GM12878 (cell line): ENCODE results near the gene RSPO4. TPM values are rescaled to one million over a fixed set of nuclear protein-coding genes. Genes with fewer than 3 reads are reported as not detected.

ENCODE experiments used
- ATAC-seq: fragments of 200-7000 bp; cut with Tn5 transposase; 3 replicates; pipeline ENCODE4 v1.9.1; 2020; ENCODE audit warnings: mild to moderate bottlenecking, moderate library complexity
- Bru-seq: library from RNA; stranded (reverse); fragments of 400-500 nt; gene quantifications from one replicate; lab custom pipeline; 2021; lab: Mats Ljungman, UMichigan
- BruChase-seq, 2 experiments: library from RNA; stranded (reverse); fragments of 400-500 nt; gene quantifications; one replicate each; lab custom pipeline; 2021; lab: Mats Ljungman, UMichigan
- BruUV-seq: library from RNA; stranded (reverse); fragments of 400-500 nt; replicated peaks from 2 replicates; lab custom pipeline; 2021; lab: Mats Ljungman, UMichigan
- CTCF ChIA-PET: fragments of 300-600 bp; sonication (Branson Sonifier 250); formaldehyde crosslinking; extraction: SDS; loops from one replicate; lab custom pipeline; 2021; ENCODE audit warnings: inconsistent platforms; lab: Yijun Ruan, JAX
- POLR2A ChIA-PET: fragments of 350-600 bp; formaldehyde crosslinking; extraction: SDS; loops from one replicate; lab custom pipeline; 2021; ENCODE audit warnings: inconsistent platforms; lab: Charles Lee
- RAD21 ChIA-PET: fragments of 300-600 bp; sonication (Branson Sonifier 250); formaldehyde crosslinking; loops from one replicate; lab custom pipeline; 2023; ENCODE audit warnings: antibody characterized with exemption; ENCODE audit not compliant: unreplicated experiment; lab: Charles Lee
- SMC1A ChIA-PET: fragments of 300-600 bp; sonication (Branson Sonifier 250); formaldehyde crosslinking; loops from one replicate; lab custom pipeline; 2023; ENCODE audit not compliant: unreplicated experiment, uncharacterized antibody; lab: Charles Lee
- DNase-seq: peaks from one replicate; pipeline ENCODE4 v3.0.0-alpha.2; 2011; ENCODE audit warnings: low read depth, low spot score
- FAIRE-seq: peaks from 3 replicates; lab custom pipeline; 2011; peaks lifted over from hg19 to GRCh38; lab: Jason Lieb, UNC
- H2AFZ ChIP-seq: 2 replicates; pipeline ENCODE4 v1.6.0; 2011; ENCODE audit warnings: low read depth, low read length, control low read depth; ENCODE audit not compliant: control insufficient read depth
- H3K27ac ChIP-seq: 2 replicates; pipeline ENCODE4 v1.5.1; 2011; ENCODE audit warnings: control low read depth; ENCODE audit not compliant: control insufficient read depth, insufficient read depth
- H3K27me3 ChIP-seq, 2 experiments: replicated peaks in 1 of 2; 2 replicates each; pipeline versions ENCODE4 v1.6.0 to v1.6.1; 2011; ENCODE audit warnings: low read length in 1 of 2; ENCODE audit not compliant: control insufficient read depth in 2 of 2, insufficient read depth in 2 of 2
- H3K36me3 ChIP-seq, 2 experiments: 2 replicates each; pipeline ENCODE4 v1.5.1; 2011; ENCODE audit warnings: low read length in 1 of 2; ENCODE audit not compliant: control insufficient read depth in 2 of 2, insufficient read depth in 2 of 2
- H3K4me1 ChIP-seq: 2 replicates; pipeline ENCODE4 v1.6.1; 2011; ENCODE audit warnings: mild to moderate bottlenecking, low read length, moderate library complexity, mixed read lengths; ENCODE audit not compliant: control insufficient read depth, insufficient read depth
- H3K4me2 ChIP-seq: 2 replicates; pipeline ENCODE4 v1.6.0; 2011; ENCODE audit warnings: control low read depth; ENCODE audit not compliant: control insufficient read depth, insufficient read depth
- H3K4me3 ChIP-seq: fragments of 200-600 bp; sonication (generic); 2 replicates; pipeline ENCODE4 v1.5.1; 2016
- H3K79me2 ChIP-seq: 2 replicates; pipeline ENCODE4 v1.6.0; 2011; ENCODE audit warnings: low read length; ENCODE audit not compliant: control insufficient read depth, insufficient read depth
- H3K9ac ChIP-seq: 2 replicates; pipeline ENCODE4 v1.8.0; 2011; ENCODE audit warnings: low read length, control low read depth, mixed read lengths; ENCODE audit not compliant: control insufficient read depth, insufficient read depth
- H3K9me3 ChIP-seq: replicated peaks from 3 replicates; pipeline ENCODE4 v1.5.1; 2011; ENCODE audit warnings: mild to moderate bottlenecking, low read length; ENCODE audit not compliant: control insufficient read depth, insufficient read depth
- H4K20me1 ChIP-seq: 2 replicates; pipeline ENCODE4 v1.6.0; 2011; ENCODE audit not compliant: control insufficient read depth, insufficient read depth
- BHLHE40 ChIP-seq, 2 experiments: fragments of 450-650 bp in 1 of 2; IDR thresholded peaks; 2 replicates each; pipeline ENCODE4 v1.6.1; 2011 to 2017; ENCODE audit warnings: low read depth in 2 of 2, borderline replicate concordance in 1 of 2, improper control_type of control experiment in 1 of 2, low read length in 1 of 2, mild to moderate bottlenecking in 1 of 2
- HCFC1 ChIP-seq: fragments of 150-350 bp; IDR thresholded peaks from 2 replicates; pipeline ENCODE4 v1.6.1; 2014; ENCODE audit warnings: low read length
- SUZ12 ChIP-seq: fragments of 200-600 bp; sonication (generic); IDR thresholded peaks from one replicate; pipeline ENCODE4 v1.6.1; 2018; ENCODE audit warnings: antibody characterized with exemption, mild to moderate bottlenecking; ENCODE audit not compliant: unreplicated experiment
- WGBS: methylation state at CpG from one replicate; pipeline ENCODE4 v1.1.6; 2016; ENCODE audit warnings: low lambda C conversion rate; ENCODE audit not compliant: insufficient replicate concordance, insufficient coverage; ENCODE audit errors: missing lambda C conversion rate; 5-methylcytosine and 5-hydroxymethylcytosine counted together
- in situ Hi-C: fragments of 300-500 bp; cut with MboI; formaldehyde crosslinking; loops from 9 replicates; pipeline ENCODE4 v1.14.3; 2018; ENCODE audit warnings: mixed read lengths
- intact Hi-C: fragments of 100-400 bp; cut with micrococcal nuclease; formaldehyde crosslinking; loops from one replicate; pipeline ENCODE4 v1.14.2; 2022; ENCODE audit not compliant: unreplicated experiment
- long read RNA-seq, 2 experiments: library from polyadenylated mRNA; unstranded; transcript quantifications; one replicate each; pipeline ENCODE4 v2.0.0, GENCODE V29; 2019 to 2020
- polyA minus RNA-seq, 3 experiments: library from RNA; depleted of rRNA, polyadenylated mRNA; stranded (reverse); fragments of >200 nt; gene quantifications; 2 replicates each; pipeline ENCODE4 v1.2.3, GENCODE V29; 2011
- polyA plus RNA-seq, 11 experiments: library from polyadenylated mRNA; depleted of rRNA in 4 of 11; unstranded in 6 of 11; stranded (reverse) in 5 of 11; fragments of >200 nt; fragmentation: Nextera tagmentation in 4 of 11; fragmentation: Illumina TruSeq in 1 of 11; extraction: Ambion mirVana in 4 of 11; extraction: Trizol in 1 of 11; gene quantifications; 1 replicate in 1 of 11; 2 replicates in 10 of 11; pipeline versions ENCODE4 v1.2.1 to v1.2.3, GENCODE V29; 2011 to 2016; ENCODE audit warnings: inconsistent platforms in 2 of 11, missing spikeins in 2 of 11, low read depth in 1 of 11
- total RNA-seq, 4 experiments: library from RNA; depleted of rRNA in 3 of 4; stranded (reverse); fragments of >200 nt in 3 of 4; fragmentation: Illumina TruSeq in 1 of 4; extraction: Trizol in 1 of 4; gene quantifications; 2 replicates each; pipeline versions ENCODE4 v1.2.1 to v1.2.3, GENCODE V29; 2013 to 2021

Gene RSPO4
- total RNA-seq (2013; cell fraction: nucleolus; rRNA removed) = not detected in 2 replicates
- total RNA-seq (2014; rRNA removed) = not detected in 2 replicates
- not detected in 2 replicates for total RNA-seq (2014; rRNA removed; fragmentation: Illumina TruSeq; extraction: Trizol)
- total RNA-seq (2021) = not detected in 2 replicates
- polyA plus RNA-seq (2011; ENCODE audit: low read depth) = not detected
- polyA plus RNA-seq (2011; rRNA removed) = not detected in 2 replicates
- not detected in 2 replicates for polyA plus RNA-seq (2011; cell fraction: cytosol; rRNA removed)
- 0.07 TPM in 1 of 2 replicates, not detected in the other for polyA plus RNA-seq (2011; cell fraction: nucleus; rRNA removed)
- not detected in 2 replicates for polyA plus RNA-seq (2012)
- polyA plus RNA-seq (2014; fragmentation: Illumina TruSeq; extraction: Trizol) = not detected in 2 replicates
- polyA plus RNA-seq (2014; fragmentation: Nextera tagmentation; extraction: Ambion mirVana) = not detected
- 0.06 and 0.08 TPM in 2 replicates for polyA plus RNA-seq (2014; rRNA removed)
- polyA plus RNA-seq (2016; fragmentation: Nextera tagmentation; extraction: Ambion mirVana) = not detected
- polyA minus RNA-seq (2011; rRNA and poly(A)+ RNA removed) = not detected in 2 replicates
- not detected in 2 replicates for polyA minus RNA-seq (2011; cell fraction: cytosol; rRNA and poly(A)+ RNA removed)
- not detected in 2 replicates for polyA minus RNA-seq (2011; cell fraction: nucleus; rRNA and poly(A)+ RNA removed)
- percentile 6 among the genes with signal in this experiment for Bru-seq, nascent RNA
- BruChase-seq, experiment 1, labeled RNA remaining after a 6-hour chase = percentile 11 among the genes with signal in this experiment
- percentile 11 among the genes with signal in this experiment for BruChase-seq, experiment 2, labeled RNA remaining after a 2-hour chase
- long read RNA-seq, experiment 1 = 0 reads
- long read RNA-seq, experiment 2 = 0 reads

DNA sequence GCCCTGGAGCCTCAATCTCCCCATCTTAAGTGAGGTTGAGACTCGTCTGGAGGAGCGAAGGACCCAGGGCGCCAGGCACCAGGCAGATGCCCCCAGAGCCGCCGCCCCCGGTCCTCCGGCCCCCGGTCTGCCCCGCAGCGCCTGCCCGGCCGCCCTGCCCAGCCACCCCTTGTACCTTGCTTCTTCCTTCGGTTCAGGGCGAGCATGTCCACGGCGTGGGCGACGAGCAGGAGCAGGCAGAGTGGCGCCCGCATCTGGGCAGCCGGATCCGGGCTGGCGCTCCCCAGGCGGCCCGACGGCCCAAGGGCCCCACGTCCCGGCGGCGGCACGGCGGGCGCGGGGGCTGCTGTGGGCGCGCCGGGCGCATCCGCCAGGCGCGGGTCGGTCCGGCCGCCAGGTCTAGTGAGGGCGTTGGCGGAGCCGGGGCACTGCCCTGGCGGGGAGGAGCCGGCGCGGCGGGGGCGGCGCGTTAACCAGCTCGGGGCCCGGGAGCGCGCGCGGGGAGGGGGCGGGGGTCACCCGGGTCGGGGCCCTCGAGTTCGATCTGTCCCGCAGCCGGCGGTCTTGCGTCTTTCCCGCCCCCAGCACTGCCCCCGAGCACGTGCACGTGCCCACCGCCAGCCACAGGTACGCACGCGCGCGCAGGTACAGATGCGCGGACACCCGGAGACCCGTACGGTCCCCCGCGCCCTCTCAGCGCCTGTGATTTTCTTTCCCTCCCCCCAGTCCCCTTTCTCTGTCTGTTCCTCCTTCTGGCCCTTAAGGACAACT, at the start of gene RSPO4:
TSS of gene RSPO4 (minus strand) at position 401 of the 771 bp plus-strand sequence. CDS start at position 254, 147 bp downstream.
- Histone ChIP-seq H3K9me3 (no peaks in the 10 kb centered on the region), H3K4me1 (no peaks in the 10 kb centered on the region), H4K20me1 (no peaks in the 10 kb centered on the region), H3K27me3 (peaks cover 8 to 18% of the 10 kb centered on the region in 2 experiments), H3K36me3 (no peaks in the 10 kb centered on the region), H3K79me2 (no peaks in the 10 kb centered on the region), H3K9ac (no peak within 1 kb of the TSS), H3K27ac (no peak within 1 kb of the TSS), H3K4me2 (no peak within 1 kb of the TSS), H2AFZ (no peak within 1 kb of the TSS), H3K4me3 (no peak within 1 kb of the TSS)
- no TSS peak for BruUV-seq
- ChIA-PET CTCF (no interaction called here), POLR2A (no interaction called here), RAD21 (no interaction called here), SMC1A (no interaction called here)
- in situ Hi-C loops (no loop called here), intact Hi-C loops (no loop called here)
- TF ChIP-seq HCFC1 = no peak
- peak in 1 of 2 experiments; percentile 30; a peak in 1 of 4 replicates for TF ChIP-seq BHLHE40 (IDR thresholded peaks at IDR 0.05; ENCODE audit: borderline replicate concordance in 1 of 2, low read depth in 2 of 2, low read length in 1 of 2)
- TF ChIP-seq SUZ12 = peak; percentile 53
- ATAC-seq (no peak), FAIRE-seq (no peak), DNase-seq (no peak)
- WGBS = 45% methylated on average over 56 of the region's 88 CpGs
